GM18867 (cell line): ENCODE data around the gene KSR1.
A peak's percentile ranks its signal among the peaks of the same experiment; 100 is the strongest.

Experiments
- ATAC-seq: cut with Tn5 transposase; IDR thresholded peaks from one replicate; pipeline ENCODE4 v1.9.1; 2021; ENCODE audit warnings: mild to moderate bottlenecking, moderate library complexity; ENCODE audit not compliant: unreplicated experiment

Gene KSR1

DNA sequence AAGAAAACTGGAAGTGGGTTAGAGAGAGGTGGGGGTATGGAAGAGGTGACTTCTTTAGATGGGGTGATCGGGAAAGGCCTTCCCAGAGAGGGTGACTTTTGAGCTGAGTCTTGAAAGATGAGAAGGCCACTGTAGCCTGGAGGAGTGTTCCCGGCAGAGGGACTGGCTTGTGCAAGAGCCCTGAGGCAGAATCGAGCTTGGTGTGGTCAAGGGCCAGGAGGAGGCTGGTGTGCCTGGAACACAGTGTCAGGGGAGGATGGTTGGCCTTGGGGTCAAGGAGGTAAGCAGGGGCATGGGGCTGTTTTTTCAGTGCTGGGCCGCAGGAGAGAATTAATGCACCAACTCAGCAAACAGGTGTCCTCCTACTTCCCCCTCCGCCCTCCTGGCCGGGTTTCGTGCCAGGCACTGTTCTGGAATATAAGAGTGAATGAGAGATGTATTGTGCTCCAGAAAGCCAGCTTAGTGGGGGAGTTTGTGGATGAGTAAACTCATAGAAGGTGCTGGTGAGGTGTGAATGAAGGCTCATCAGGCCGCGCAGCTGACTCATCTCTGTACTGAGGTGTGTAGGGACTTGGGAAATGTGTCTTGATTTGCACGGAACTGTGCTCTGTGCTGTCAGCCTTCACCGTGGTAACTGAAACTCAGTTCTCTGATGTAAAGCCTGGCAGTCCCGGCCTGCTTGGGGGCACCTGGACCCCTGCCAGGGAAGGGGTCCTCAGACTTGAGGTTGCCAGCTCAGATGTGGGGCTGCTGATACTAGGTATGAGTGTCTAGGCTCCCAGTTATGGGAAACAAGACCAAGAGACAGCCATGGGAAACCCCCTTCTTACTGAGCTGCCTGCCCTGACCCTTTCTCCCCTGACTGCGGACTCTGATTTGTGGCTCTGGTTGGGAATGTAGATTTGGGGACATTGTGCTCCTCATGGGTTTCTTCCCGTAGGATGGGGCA, 15.3 kb downstream of the KSR1 start:
- peak; percentile 72 for ATAC-seq

GRCh38 chr17:27473190-27473747, 17.0 kb downstream of the KSR1 start:
- no peak for ATAC-seq

DNA sequence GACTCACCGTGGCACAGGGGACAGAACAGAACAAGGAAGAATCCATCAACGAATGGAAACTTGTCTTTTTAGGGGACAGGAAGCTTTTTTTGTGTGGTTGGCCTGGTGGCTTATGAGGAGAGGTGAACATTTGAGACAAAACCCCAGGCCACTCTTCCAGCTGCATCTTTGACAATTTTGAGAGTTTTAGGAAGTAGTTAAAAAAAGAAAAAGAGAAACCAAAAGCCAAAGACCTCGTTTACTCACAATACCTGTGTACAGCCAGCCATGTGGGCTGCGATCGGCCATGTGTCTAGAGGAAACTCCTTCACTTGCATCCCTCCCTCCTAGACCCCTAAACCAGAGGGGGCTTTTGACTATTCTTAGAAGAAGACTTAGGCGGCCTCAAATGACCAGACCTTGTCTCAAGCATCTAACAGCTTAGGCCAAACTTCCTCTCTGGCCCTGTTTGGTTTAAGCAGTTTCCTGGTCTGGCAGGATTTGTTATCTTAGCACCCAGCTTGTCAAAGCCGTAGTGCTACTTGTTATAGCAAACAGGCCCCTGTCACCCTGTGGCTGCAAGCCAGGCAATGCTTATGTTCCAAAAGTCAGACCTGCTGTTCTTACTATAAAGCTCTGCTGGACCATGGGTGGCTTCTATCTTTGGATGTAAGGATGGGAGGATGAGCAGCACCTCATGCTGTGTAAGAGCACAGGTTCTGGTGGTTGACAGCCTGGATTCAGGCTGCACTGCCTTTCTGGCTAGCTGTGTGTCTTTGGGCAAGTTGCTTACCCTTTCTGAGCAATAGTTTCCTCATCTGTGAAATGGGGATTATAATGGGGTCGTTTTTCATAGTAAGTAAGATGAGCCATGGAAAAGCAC, 17.7 kb downstream of the KSR1 start:
- ATAC-seq, result peak; percentile 39

- no peak for ATAC-seq
These were observed 18.9 kb downstream of the KSR1 start for GRCh38 chr17:27475070-27475673.

GRCh38 chr17:27475981-27476895, 20.0 kb downstream of the KSR1 start:
- ATAC-seq, result no peak

DNA sequence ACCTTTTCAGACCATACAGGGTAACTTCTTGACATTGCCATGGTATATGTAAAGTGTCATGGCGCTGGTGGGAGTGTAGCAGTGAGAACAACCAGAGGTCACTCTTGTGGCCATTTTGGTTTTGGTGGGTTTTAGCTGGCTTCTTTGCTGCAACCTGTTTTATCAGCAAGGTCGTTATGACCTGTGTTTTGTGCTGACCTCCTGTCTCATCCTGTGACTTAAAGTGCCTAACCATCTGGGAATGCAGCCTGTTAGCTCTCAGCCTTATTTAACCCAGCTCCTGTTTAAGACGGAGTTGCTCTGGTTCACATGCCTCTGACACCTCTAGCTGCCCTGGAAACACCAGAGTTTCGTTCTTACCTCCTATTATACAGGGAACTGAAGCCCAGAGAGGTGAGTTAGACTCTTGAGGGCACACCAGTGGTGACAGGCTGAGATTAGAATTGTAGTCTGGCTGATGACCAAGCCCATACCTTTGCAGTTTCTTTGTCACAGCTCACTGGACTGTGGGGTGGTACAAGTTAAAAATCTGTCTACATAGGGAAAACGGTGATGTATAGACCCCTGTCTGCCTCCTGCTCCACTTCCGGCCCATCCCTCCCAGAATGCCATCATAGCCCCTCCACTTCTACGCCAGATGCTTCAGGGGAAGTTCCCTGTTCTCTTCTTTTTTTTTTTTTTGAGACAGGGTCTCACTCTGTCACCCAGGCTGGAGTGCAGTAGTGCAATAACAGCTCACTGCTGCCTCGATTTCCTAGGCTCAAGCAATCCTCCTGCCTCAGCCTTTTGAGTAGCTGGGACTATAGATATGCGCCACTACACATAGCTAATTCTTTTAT, 21.0 kb downstream of the KSR1 start:
- peak; percentile 45 for ATAC-seq

DNA sequence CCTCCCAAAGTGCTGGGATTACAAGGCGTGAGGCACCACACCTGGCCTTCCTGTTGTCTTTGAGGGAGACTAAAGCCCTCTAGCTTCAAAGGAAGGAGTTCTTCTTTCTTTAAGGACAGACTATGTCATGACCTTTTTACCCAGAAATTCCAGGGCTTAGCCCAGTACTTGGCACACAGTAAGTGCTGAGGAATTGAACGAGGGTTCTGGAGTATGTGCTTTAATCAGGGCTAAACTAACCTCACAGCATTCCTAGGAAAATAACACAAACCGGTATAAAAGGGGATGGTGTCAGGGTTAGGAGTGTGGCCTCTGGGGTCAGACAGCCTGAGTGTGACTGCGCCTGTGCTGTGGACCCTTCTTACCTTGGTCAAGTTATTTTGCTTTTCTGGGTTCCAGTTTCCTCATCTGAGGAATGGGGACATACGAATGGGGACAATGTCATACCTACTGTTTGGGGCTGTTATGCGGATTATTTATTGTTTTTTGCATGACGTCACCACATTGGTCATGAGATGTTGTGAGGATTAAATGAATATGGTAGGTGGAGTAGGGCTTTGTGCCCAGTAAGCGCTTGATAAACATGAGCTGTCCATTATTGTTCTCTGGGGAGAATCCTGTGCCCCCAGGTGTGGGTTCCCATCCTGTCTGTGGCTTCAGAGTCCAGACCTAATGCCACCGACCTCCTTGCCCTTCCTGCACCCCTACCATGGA, 21.9 kb downstream of the KSR1 start:
- no peak for ATAC-seq

GRCh38 chr17:27478901-27479538, 22.8 kb downstream of the KSR1 start:
- no peak for ATAC-seq

DNA sequence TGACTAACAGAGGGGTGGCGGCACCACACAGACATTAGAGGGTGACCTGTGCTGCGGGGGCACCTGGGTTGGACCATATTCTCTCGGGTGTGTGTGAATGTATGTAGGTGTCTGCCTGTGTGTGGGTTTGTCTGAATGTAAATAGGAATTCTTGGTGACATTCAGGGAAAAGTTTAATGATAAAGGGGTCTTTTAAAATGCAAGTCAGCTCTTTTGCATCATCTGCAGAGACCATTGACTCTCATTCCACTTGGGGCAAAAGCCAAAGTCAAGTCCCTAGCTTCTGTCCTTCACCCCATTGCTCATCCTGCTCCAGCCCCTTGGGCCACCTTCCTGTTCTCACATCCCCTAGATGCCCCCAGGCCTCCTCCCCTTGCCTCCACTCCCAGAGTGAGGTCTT, 23.6 kb downstream of the KSR1 start:
- no peak for ATAC-seq

- no peak for ATAC-seq
These were observed 24.5 kb downstream of the KSR1 start for GRCh38 chr17:27480699-27481098.

DNA sequence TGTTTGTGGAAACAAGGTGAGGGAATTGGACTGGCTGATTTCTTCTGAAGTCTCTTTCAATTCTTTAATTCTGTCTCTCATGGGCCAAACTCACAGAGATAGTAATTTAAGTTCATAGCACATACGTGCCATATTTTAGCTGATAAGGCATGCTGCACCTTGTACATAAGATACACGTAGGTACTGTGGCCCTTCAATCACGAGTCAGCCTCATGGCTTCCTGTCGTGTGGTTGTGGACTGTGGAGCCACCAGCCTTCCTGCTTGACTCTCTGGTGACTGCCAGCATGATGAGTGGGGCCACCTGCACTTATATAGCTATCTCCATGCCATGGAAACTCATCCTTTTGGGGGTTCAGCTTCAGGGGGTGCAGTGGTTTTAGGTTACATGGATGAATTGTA, 25.1 kb downstream of the KSR1 start:
- ATAC-seq, result peak; percentile 37

DNA sequence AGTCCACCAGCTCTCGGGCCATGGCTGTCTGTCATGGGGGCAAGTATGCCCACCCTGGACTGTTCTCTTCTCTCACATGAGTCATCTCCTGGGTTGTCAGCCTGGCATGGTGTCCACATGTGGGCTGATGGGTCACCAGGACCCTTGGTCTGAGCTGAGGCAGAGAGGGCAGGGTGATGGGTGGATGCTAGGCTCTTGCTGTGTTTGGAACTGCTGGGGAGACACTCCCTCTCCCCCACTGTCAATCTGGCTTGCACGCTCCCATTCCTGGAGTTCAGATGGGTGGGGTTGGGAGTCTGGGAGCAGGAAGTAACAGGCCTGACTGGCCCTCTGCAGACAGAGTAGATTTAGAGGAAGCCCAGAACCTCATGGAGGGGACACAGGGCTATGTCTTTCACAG, 28.9 kb downstream of the KSR1 start:
- no peak for ATAC-seq

DNA sequence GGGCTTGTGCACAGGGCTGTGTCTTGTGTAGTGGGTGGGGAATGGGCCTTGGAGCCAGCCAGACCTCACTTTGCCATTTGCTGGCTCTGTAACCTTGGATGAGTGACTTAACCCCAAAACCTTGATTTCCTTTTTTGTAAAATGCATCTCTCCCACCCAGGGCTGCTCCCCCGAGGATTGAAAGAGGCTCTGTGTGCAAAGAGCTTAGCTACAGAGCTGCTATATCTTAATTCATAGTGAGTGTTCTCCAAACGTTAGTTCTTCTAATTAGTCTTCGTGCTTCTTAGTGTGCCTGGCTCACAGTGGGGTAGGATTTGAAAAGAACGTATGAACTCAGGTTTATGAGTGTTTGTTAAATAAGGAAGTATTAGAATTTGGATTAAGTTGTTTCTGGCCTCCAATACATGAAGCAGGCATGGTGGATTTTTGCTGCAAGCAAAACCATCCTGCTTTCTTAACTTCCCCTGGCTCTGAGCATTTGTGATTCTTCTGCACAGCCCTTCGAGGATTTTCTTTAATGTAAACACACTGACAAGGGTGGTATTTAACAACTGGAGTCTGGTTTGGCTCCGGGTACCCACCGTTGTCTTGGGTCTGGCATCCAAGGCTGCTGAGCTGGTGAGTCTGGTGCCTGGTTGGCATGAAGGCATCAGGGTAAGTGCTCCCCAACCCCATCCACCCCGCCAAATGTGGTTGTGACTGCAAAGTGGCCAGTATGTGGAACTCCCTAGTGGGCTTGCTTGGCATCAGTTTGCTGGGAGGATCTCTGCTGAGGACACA, 29.7 kb downstream of the KSR1 start:
- ATAC-seq, result no peak

GRCh38 chr17:27486741-27487140, 30.5 kb downstream of the KSR1 start:
- no peak for ATAC-seq

DNA sequence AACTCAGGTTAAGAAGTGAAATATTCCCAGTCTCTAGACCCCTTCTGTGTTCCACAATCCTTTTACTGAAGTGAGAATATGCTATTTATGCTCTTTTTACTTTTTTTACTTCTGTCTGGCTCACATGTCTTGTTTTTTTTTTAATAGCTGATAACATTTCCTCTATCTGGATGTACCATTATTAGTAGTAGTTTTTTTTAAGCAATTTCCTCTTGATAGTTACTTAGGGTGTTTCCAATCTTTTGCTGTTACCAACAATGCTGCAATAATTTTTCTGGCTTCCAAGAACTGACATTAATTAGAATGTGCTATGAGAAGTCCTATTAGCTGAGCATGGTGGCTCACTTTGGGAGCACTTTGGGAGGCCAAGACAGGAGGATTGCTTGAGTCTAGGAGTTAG, 32.0 kb downstream of the KSR1 start:
- no peak for ATAC-seq

GRCh38 chr17:27489045-27489715, 32.9 kb downstream of the KSR1 start:
- no peak for ATAC-seq

GRCh38 chr17:27490391-27490790, 34.1 kb downstream of the KSR1 start:
- ATAC-seq, result no peak
